GM18873 (cell line): ENCODE results near the gene PDP2.
"Not testable (repeated sequence)": the region's sequence is repeated elsewhere in the genome, so short reads cannot be mapped to it uniquely, and the experiment has no call there.

Experiments
- ATAC-seq: cut with Tn5 transposase; IDR thresholded peaks from one replicate; pipeline ENCODE4 v1.9.1; 2021; ENCODE audit warnings: mild to moderate bottlenecking, moderate library complexity, moderate number of reproducible peaks; ENCODE audit not compliant: unreplicated experiment, low FRiP score

PDP2 gene

GRCh38 chr16:66851166-66851964 is 28.9 kb upstream of the PDP2 start:
- ATAC-seq = no peak

DNA sequence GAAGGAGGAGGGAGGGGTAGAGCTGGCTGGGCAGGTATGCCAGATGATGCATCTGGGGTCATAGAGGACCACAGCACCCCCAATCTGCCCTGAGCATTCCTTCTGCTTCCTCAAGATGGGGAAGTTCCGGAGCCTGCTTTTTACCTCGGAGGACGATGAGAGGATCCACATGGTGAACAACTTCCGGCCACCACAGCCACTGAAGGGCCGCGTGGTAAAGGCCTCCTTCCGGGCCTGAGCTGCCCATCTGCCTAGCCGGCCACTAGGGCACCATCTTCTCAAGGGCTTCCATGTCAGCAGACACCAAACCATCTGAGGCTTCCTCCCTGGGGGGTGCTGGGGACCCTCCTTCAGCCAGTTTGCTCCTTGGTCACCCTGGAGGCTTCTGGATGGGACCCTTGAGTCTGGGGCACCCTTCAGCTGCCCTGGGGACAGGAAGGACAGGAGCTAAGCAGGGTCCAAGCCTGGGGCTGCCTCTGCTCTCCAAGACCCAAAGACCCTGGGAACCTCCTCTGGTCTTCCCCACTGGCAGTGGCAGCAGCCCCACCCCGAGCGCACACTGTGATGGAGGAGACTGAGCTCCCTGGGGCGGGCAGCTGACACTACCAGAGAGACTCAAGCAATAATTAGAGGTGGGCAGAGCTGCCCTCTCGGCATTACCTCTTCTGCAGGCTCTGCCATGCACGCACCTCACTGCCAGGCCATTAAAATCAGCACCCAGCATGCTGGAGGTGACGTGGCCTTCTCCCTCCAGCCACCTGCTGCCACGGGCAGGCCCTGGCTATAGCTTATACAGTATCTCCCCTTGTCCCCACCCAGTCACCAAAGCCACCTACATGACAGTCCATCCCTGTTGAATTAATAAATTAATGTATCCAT is 26.8 kb upstream of the PDP2 start:
- ATAC-seq = no peak

- no peak for ATAC-seq
Observed at GRCh38 chr16:66856184-66856730, 24.1 kb upstream of the PDP2 start.

DNA sequence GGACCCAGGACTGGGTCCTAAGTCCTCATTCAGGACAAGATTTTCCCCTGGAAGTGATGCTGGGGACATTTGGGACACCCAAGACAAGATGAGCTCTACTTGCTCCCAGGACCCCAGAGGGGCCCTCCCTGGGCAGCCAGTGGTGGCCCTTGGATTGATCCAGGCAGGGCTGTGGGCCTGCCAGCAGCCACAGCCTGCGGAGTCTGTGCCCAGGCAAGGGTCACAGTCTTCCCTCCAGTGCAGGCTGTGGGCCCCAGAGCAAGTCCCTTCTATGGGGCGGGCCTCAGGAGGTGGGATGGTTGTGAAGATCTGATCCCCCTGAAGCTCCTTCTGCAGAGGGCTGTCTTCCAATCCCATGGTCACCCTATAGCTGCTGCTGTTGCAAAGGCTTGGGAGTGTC is 23.5 kb upstream of the PDP2 start:
- no peak for ATAC-seq

DNA sequence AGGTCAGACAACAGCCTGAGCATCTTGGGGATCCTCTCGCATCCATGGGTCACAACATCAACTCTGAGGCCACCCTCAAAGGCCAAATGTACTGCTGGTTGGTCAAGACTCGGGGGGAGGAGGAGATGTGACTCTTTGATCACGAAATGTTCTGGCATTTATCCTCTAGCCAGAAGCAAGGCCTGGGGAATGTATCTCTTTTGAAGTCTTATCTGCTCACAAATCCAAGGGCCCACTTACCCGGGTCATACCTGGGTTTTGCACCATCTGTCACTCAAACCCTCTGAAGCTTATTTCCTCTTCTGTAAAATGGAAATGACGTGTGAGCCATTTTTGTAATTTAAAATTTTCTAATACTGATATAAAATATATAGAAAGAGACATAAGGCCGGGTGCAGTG is 22.9 kb upstream of the PDP2 start:
- ATAC-seq = no peak

DNA sequence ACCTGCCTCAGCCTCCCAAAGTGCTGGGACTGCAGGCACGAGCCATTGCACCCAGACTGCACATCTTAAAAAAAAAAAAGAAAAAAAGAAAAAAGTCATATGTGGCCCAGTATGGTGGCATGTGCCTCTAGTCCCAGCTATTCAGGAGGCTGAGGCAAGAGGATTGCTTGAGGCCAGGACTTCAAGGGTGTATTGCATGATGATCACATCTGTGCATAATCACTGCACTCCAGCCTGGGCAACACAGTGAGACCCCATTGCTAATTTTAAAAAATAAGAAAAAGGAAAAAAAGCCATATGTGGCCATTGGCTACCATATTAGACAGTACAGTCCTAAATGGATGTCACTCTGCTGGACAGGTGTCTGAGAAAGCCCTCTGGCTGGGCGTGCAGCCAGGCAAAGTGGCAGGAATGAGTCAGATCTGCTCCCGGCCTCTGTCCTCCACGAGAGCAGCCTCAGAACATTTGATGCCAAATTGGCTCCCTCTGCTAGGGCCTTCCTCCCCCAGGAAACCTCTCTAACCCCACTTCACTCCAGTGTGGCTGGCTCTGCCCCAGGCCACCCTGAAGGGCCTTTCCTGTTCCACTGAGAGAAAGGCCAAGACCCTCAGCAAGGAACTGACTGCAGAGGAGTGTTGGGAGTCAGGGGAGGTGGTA is 21.4 kb upstream of the PDP2 start:
- no peak for ATAC-seq

DNA sequence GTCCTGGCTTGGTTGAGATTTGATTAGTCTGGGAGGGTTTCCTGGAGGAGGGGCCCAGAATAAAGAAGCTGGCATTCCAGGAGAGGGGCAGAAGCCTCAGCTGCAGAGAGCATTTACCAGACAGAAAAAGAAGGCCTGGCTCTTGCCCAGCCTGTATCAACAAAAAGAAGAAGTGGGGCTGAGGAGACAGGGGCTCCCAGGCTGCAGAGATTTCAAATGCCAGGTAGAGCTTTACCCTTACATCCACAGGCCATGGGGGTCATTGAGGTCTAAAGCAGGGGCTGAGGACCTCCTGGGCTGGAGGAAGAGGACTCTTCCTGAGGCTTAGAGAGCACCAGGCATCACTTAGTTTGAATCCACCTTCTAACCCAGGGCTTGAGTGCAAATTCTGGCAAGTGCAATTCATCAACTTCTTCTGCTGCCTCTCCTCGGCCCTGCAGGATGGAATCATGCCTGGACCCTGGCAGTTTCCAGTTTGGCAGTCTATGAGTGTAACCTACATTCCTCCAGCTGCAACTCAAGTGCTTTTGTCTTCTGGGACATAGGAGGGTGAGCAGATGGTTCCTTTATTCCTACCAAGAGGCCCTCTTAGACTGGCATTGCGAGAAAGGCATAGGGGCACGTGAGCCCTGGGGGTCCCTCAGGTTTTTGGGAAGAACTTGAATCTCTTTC is 20.8 kb upstream of the PDP2 start:
- ATAC-seq = no peak

GRCh38 chr16:66862023-66862520 is 18.2 kb upstream of the PDP2 start:
- ATAC-seq = no peak

GRCh38 chr16:66863707-66864106 is 16.6 kb upstream of the PDP2 start:
- no peak for ATAC-seq

DNA sequence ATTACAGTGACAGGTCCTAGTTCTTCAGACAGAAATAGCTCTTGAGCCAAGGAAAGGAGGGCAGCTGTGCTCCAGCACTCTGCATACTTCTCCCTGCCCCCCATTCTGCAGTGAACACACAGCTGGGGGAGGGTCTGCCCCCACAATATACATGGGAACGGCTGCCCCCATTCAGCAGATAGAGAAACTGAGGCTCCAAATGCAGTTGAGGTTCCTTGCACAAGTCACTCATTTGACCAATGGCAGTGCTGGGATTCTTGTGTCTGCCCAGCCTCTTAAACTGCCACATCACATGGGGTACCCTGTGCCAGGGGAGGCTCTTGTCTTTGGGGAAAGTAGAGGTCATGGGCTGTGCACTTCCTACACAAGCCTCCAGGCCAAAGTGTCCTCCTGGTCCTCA is 10.9 kb upstream of the PDP2 start:
- ATAC-seq = no peak

DNA sequence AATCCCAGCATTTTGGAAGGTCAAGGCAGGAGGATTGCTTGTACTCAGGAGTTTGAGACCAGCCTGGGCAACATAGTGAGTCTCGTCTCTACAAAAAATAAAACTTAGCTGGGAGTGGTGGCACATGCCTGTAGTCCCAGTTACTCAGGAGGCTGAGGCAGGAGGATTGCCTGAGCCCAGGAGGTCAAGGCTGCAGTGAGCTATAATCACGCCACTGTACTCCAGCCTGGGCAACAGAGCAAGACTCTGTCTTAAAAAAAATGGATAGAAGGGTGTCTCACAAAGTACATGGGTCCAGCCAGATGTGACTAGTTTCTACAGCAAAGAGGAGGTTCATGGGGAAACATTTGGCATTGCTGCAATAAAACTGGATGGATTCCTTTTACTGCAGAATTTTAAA is 9.0 kb upstream of the PDP2 start:
- not testable (repeated sequence) for ATAC-seq

GRCh38 chr16:66871840-66872239 is 8.5 kb upstream of the PDP2 start:
- ATAC-seq = no peak

DNA sequence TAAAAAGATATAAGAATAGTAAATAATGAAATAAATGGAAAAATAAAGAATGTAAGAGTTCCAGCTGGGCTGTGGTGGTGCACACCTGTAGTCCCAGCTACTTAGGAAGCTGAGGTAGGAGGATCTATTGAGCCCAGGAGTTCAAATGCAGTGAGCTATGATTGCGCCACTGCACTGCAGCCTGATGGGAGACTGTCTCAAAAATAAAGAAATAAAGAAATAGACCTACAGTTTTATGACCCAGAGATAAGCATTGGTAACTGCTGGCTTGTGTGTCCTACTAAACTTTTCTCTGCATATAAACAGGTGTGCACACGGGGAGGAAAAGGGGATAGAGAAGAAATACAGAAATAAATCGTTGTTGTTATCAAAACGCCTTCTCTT is 7.8 kb upstream of the PDP2 start:
- ATAC-seq = no peak

GRCh38 chr16:66872943-66873684 is 7.2 kb upstream of the PDP2 start:
- ATAC-seq = peak; percentile 74

GRCh38 chr16:66873685-66874055 is 6.6 kb upstream of the PDP2 start:
- no peak for ATAC-seq

DNA sequence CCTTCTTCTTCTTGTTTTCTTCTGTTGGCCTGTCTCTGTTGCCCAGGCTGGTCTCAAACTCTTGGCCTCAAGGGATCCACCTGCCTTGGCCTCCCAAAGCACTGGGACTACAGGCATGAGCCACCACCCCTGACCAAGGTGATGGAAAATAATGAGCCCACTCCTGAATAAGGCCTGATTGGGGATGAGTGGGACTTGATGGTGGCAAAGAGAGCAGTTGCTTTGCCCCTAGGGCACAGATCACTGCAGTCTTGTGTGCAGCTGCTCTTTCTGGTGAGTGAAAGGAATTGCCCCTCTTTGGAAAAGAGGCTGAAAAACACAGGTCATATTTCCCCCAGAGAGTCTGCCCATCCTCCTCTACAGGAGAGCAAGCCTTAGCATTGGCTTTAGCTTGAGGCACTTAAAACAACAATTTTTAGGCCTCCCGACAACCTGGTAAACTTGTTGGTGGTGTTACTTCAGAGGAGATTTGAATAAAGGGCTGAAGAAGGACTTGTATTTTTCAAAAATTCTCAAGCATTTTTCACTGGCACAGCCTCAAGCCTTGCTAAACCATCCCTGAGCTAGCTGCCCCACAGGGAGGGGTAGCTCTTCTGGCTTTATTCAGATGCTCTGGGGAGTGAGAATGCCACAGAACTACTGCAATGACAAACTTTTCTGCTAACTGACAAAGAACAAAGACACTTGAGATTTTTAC is 6.1 kb upstream of the PDP2 start:
- ATAC-seq = no peak

- no peak for ATAC-seq
Observed at GRCh38 chr16:66878067-66878466, 2.2 kb upstream of the PDP2 start.

DNA sequence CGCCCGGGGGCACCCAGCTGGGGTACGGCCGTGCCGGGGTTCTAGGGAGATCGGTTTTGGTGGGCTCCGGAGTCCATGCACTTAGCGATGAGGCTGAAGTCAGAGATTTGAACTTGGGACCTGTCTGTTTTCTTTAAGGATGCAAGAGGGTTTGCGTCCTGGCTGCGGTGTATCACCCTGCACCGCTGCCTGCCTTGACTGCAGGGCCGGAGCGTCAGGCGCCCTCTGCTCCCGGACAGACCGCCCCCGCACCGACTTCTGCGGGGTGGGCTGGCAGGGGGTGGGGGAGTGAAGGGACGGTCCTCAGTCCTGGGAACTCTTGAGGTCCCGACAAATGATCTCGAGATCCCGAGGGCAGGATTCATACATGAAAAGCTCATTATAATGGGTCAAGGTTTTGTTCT is 701 bp downstream of the PDP2 start:
- ATAC-seq = no peak

DNA sequence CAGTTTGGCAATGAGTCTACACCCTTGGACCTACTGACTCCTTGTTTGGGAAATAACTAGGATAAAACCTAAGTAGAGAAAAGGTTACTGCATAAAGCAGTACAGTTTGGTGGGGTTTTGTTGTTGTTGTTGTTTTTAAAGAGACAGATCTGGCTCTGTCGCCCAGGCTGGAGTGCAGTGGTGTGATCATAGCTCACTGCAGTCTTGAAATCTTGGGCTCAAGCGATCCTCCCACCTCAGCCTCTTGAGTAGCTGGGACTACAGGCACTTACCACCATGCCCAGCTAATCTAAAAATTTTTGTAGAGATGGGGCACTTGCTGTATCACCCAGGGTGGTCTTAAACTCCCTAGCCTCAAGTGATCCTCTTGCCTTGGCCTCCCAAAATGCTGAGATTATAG is 1.2 kb downstream of the PDP2 start:
- no peak for ATAC-seq
